ENCODE data around the gene RNGTT.

The RNGTT gene

GRCh38 chr6:89008815-89009374 is 45.5 kb upstream of the RNGTT start:
- no peak for TF ChIP-seq POLR2AphosphoS5 (IDR thresholded peaks at IDR 0.05; ENCODE audit: low read depth, low read length)
- TF ChIP-seq REST (IDR thresholded peaks at IDR 0.05; ENCODE audit: insufficient read depth in 1 of 2, low read depth in 2 of 2, low read length in 2 of 2): no peak
- TF ChIP-seq TAF1 (IDR thresholded peaks at IDR 0.05; ENCODE audit: borderline replicate concordance, insufficient read depth, low read length): no peak
- no peak for TF ChIP-seq SIN3A (IDR thresholded peaks at IDR 0.05; ENCODE audit: borderline replicate concordance, insufficient read depth, low read length)
- no peak for TF ChIP-seq FOXP2 (optimal IDR thresholded peaks at IDR 0.05; ENCODE audit: borderline replicate concordance, extremely low read depth, extremely low read length, insufficient read depth)

GRCh38 chr6:89008001-89008814 is 44.8 kb upstream of the RNGTT start:
- TF ChIP-seq FOXP2 (optimal IDR thresholded peaks at IDR 0.05; ENCODE audit: borderline replicate concordance, extremely low read depth, extremely low read length, insufficient read depth): no peak
- no peak for TF ChIP-seq SIN3A (IDR thresholded peaks at IDR 0.05; ENCODE audit: borderline replicate concordance, insufficient read depth, low read length)
- TF ChIP-seq TAF1 (IDR thresholded peaks at IDR 0.05; ENCODE audit: borderline replicate concordance, insufficient read depth, low read length): no peak

- no peak for TF ChIP-seq SIN3A (IDR thresholded peaks at IDR 0.05; ENCODE audit: borderline replicate concordance, insufficient read depth, low read length)
- no peak for TF ChIP-seq FOXP2 (optimal IDR thresholded peaks at IDR 0.05; ENCODE audit: borderline replicate concordance, extremely low read depth, extremely low read length, insufficient read depth)
Measured at GRCh38 chr6:89007209-89008000, 44.0 kb upstream of the RNGTT start.

GRCh38 chr6:89002523-89002922 is 39.1 kb upstream of the RNGTT start:
- TF ChIP-seq TAF1 (IDR thresholded peaks at IDR 0.05; ENCODE audit: borderline replicate concordance, insufficient read depth, low read length): no peak
- TF ChIP-seq FOXP2 (optimal IDR thresholded peaks at IDR 0.05; ENCODE audit: borderline replicate concordance, extremely low read depth, extremely low read length, insufficient read depth): no peak
- TF ChIP-seq SIN3A (IDR thresholded peaks at IDR 0.05; ENCODE audit: borderline replicate concordance, insufficient read depth, low read length): no peak
- TF ChIP-seq REST (IDR thresholded peaks at IDR 0.05; ENCODE audit: insufficient read depth in 1 of 2, low read depth in 2 of 2, low read length in 2 of 2): no peak
- no peak for TF ChIP-seq POLR2AphosphoS5 (IDR thresholded peaks at IDR 0.05; ENCODE audit: low read depth, low read length)

GRCh38 chr6:88997327-88997726 is 33.9 kb upstream of the RNGTT start:
- TF ChIP-seq SIN3A (IDR thresholded peaks at IDR 0.05; ENCODE audit: borderline replicate concordance, insufficient read depth, low read length) (no peak), REST (IDR thresholded peaks at IDR 0.05; ENCODE audit: insufficient read depth in 1 of 2, low read depth in 2 of 2, low read length in 2 of 2) (no peak), TAF1 (IDR thresholded peaks at IDR 0.05; ENCODE audit: borderline replicate concordance, insufficient read depth, low read length) (no peak), POLR2AphosphoS5 (IDR thresholded peaks at IDR 0.05; ENCODE audit: low read depth, low read length) (no peak), FOXP2 (optimal IDR thresholded peaks at IDR 0.05; ENCODE audit: borderline replicate concordance, extremely low read depth, extremely low read length, insufficient read depth) (no peak)
